ENCODE data around the gene MRPS9.

The MRPS9 gene

GRCh38 chr2:105126336-105126735, 88.5 kb downstream of the MRPS9 start:
- peak in 1 of 2 donors; percentile 12 for DNase-seq

GRCh38 chr2:105127289-105127915, 89.5 kb downstream of the MRPS9 start:
- no peak for DNase-seq

GRCh38 chr2:105129722-105130232, 91.9 kb downstream of the MRPS9 start:
- no peak for DNase-seq

GRCh38 chr2:105130546-105130945, 92.7 kb downstream of the MRPS9 start:
- DNase-seq: no peak

GRCh38 chr2:105134081-105134480, 96.2 kb downstream of the MRPS9 start:
- no peak for DNase-seq

GRCh38 chr2:105135436-105135835, 97.6 kb downstream of the MRPS9 start:
- DNase-seq: no peak

GRCh38 chr2:105136394-105136793, 98.5 kb downstream of the MRPS9 start:
- no peak for DNase-seq

GRCh38 chr2:105138643-105139042, 100.8 kb downstream of the MRPS9 start:
- no peak for DNase-seq

- no peak for DNase-seq
Observed at GRCh38 chr2:105139556-105140239, 101.8 kb downstream of the MRPS9 start.

GRCh38 chr2:105140240-105140568, 102.3 kb downstream of the MRPS9 start:
- DNase-seq: no peak

GRCh38 chr2:105141099-105141614, 103.3 kb downstream of the MRPS9 start:
- DNase-seq: no peak

- no peak for DNase-seq
Observed at GRCh38 chr2:105142239-105142638, 104.4 kb downstream of the MRPS9 start.

GRCh38 chr2:105143094-105143466, 105.2 kb downstream of the MRPS9 start:
- no peak for DNase-seq

GRCh38 chr2:105143467-105144151, 105.7 kb downstream of the MRPS9 start:
- peak in 1 of 2 donors; percentile 47 for DNase-seq

GRCh38 chr2:105144152-105144940, 106.5 kb downstream of the MRPS9 start:
- no peak for DNase-seq

GRCh38 chr2:105144941-105145300, 107.1 kb downstream of the MRPS9 start:
- DNase-seq: no peak

- DNase-seq: no peak
Observed at GRCh38 chr2:105149272-105149671, 111.4 kb downstream of the MRPS9 start.

Measured in hippocampal formation (tissue), 2 donors.